NCI-H1048 (cell line): ENCODE results near the gene ENO1.
"Not testable (repeated sequence)": the region's sequence is repeated elsewhere in the genome, so short reads cannot be mapped to it uniquely, and the experiment has no call there.

Experiments used
- DNase-seq: peaks from one replicate; lab custom pipeline; 2025; lab: John Stamatoyannopoulos, UW

Gene ENO1

GRCh38 chr1:8878448-8878697 lies at the start of gene ENO1:
ENO1 (minus strand) TSS chr1:8878686; CDS start chr1:8874908, 3,778 bp downstream.
- DNase-seq = no peak

- DNase-seq = no peak
Observed at GRCh38 chr1:8926707-8927694, 48.5 kb upstream of the ENO1 start.

DNA sequence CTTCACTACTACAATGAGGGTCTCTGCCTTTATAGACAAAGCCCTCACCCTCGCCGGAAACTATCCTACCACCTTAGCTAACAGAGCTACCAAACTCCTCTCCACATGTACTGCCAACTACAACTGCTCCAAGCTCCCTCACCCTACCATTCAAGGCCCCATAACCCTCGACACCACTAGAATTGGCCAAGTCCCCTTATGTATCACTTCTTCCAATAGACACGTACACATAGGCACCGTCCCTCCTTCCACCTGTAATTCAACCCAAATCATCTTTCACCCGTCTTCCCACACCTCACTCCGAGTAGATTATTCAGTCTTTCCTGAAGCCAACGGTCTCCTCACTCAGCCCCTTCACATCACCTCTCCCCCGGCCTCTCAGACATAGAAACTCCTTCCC lies 47.5 kb upstream of the ENO1 start:
- DNase-seq = no peak

GRCh38 chr1:8925406-8925805 lies 46.9 kb upstream of the ENO1 start:
- no peak for DNase-seq

GRCh38 chr1:8922962-8923361 lies 44.5 kb upstream of the ENO1 start:
- no peak for DNase-seq

DNA sequence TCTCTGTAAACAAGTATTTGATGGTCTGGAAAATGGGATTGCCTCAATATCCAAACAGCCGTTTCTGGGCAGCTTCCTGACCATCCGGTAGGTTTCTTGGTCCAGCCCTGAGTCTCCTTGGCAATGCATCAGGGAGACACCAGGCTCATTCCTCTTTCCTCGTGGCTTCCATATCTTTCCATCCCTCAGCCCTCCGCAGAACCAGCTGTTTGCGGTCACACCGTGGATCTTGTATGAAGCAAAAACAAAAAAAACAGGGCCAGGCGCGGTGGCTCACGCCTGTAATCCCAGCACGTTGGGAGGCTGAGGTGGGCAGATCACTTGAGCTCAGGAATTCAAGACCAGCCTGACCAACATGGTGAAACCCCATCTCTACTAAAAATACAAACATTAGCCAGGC lies 39.0 kb upstream of the ENO1 start:
- DNase-seq = not testable (repeated sequence)

DNA sequence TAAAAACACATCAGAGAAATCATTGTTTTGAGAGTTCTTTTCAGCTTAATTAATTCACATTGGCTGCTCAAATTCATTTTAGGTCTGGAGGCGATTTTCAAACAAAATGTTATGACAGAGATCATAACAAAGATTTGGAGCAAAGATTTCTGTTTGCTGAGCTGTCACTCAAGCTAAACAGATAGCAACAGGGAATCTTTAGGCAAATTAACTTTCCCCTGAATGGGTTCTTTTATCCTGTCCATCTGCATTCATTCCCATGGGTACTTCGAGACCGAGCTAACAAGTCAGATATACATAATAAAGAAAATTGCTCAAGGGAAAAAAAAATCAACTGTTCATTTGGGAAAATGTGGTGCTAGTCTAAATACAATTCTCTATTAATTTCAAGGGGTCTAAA lies 37.0 kb upstream of the ENO1 start:
- DNase-seq = no peak

- DNase-seq = no peak
Observed at GRCh38 chr1:8914466-8914865, 36.0 kb upstream of the ENO1 start.

DNA sequence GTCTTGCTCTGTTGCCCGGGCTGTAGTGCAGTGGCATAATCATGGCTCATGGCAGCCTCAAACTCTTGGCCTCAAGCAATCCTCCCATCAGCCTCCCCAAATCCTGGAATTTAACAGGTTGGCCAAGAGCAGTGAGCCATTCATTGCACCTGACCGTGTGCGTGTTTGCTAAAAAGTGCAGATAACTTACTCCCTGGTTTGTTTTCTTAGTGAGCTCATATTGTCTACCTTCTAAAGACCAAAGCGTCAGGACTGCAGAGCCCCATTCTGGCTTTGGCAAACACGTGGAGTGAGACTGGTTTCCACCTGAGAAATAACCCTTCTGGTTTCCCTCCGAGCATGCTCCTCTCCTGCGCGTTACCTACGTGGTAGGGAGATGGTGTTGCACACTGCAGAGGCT lies 35.0 kb upstream of the ENO1 start:
- no peak for DNase-seq

GRCh38 chr1:8911416-8912309 lies 33.2 kb upstream of the ENO1 start:
- DNase-seq = no peak

DNA sequence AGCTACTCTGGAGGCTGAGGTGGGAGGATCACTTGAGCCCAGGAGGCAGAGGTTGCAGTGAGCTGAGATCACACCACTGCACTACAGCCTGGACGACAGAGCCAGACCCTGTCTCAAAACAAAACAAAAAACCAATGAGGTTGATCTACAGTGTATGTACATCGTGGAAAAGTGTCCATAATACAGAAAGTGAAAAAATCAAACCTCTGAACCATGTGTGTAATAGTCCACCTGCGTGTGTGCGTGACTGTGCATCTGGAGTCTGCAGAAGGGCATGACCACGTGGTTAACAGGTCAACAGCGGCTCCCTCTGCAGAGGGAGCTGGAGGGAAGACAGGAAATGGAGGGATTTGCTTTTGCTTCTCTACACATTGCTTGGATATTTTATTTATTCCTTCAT lies 32.4 kb upstream of the ENO1 start:
- no peak for DNase-seq

- no peak for DNase-seq
Observed at GRCh38 chr1:8910331-8910730, 31.8 kb upstream of the ENO1 start.

DNA sequence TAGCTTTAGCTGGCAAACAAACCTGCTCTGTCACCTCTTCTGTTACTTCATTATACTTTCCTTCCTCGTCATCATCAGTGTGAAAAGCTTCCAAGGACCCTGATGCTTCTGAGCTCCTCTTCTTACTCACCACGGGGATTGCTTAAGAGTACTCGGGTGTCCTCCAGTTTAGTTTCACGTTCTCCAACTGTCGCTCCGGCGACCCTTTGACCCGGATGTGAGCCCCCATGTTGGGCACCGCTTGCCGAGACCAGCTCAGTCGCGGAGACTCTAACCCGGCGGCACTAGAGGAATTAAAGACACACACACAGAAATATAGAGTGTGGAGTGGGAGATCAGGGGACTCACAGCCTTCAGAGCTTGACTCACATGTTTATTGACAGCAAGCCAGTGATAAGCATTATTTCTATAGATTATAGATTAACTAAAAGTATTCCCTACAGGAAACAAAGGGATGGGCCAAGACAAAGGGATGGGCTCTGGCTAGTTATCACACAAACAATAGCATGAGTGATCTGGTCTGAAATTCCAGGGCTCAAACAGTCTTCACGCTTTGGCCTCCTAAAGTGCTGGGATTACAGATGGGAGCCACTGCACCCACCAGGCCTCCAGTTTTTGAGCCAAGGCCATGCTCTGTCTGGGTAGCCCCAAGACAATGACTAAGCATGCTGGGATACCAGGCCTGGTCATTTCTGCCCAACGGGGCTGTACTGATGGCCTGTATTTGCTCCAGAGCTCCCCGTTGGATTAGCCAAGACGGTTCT lies 30.1 kb upstream of the ENO1 start:
- DNase-seq = no peak

- no peak for DNase-seq
Observed at GRCh38 chr1:8905582-8906191, 27.2 kb upstream of the ENO1 start.

DNA sequence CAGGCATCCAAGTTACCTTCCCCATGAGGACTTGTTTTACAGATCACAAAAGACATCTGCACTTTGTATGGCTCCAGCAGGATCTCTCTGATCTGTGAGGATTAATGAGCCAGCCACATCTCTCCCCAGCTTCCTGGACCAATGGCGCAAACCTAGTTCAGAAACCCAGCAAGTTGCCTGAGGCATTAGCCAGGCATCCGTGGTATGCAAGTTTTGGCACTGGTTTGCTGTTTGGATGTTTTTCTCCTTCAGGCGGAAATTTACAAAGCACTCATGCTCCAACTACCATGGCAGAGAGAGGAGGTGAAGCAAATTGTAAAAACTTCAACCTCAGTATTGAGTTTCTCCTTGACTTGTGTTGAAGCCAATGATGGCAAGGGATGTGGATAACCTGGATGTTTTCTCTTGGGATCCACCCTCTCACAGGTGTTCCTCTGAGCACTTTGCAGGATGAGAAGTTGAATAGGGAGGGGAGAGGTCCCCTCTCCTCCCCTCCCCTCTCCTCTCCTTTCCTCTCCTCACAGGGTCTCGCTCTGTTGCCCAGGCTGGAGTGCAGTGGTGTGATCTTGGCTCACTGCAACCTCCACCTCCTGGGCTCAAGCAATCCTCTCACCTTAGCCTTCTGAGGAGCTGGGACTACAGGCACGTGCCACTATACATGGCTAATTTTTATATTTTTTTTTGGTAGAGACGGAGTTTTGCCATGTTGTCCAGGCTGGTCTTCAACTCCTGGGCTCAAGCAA lies 25.6 kb upstream of the ENO1 start:
- peak; percentile 40 for DNase-seq

- no peak for DNase-seq
Observed at GRCh38 chr1:8903410-8903809, 24.9 kb upstream of the ENO1 start.

- DNase-seq = no peak
Observed at GRCh38 chr1:8902765-8903164, 24.3 kb upstream of the ENO1 start.

DNA sequence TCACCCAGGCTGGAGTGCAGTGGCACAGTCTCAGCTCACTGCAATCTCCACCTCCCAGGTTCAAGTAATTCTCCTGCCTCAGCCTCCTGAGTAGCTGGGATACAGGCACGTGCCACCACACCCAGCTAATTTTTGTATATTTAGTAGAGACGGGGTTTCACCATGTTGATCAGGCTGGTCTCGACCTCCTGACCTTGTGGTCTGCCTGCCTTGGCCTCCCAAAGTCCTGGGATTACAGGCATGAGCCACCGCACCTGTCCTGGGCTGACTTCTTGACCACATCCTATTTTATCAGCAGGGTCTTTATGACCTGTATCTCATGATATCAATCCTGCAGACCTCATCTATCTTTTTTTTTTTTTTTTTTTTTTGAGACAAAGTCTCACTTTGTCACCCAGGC lies 22.2 kb upstream of the ENO1 start:
- DNase-seq = not testable (repeated sequence)

DNA sequence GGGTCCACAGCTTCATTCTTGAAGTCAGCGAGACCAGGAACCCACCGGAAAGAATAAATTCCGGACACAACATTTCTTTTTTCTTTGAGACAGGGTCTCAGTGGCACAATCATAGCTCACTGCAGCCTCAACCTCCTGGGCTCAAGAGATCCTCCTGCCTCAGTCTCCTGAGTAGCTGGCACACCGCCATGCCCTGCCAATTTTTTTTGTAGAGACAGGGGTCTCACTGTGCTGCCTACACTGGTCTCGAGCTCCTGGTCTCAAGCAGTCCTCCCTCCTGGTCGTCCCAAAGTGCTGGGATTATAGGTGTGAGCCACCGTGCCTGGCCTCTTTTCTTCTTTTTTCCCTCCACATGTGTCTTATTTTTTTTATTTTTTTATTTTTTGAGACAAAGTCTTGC lies 20.6 kb upstream of the ENO1 start:
- no peak for DNase-seq

GRCh38 chr1:8898418-8898817 lies 19.9 kb upstream of the ENO1 start:
- not testable (repeated sequence) for DNase-seq

GRCh38 chr1:8897505-8897904 lies 19.0 kb upstream of the ENO1 start:
- not testable (repeated sequence) for DNase-seq
